NCI-H187 (cell line): ENCODE measurements around the gene CRYAA.

ENCODE experiments used
- DNase-seq, 2 experiments: peaks; one replicate each; lab custom pipeline; 2025; lab: John Stamatoyannopoulos, UW

Gene CRYAA

DNA sequence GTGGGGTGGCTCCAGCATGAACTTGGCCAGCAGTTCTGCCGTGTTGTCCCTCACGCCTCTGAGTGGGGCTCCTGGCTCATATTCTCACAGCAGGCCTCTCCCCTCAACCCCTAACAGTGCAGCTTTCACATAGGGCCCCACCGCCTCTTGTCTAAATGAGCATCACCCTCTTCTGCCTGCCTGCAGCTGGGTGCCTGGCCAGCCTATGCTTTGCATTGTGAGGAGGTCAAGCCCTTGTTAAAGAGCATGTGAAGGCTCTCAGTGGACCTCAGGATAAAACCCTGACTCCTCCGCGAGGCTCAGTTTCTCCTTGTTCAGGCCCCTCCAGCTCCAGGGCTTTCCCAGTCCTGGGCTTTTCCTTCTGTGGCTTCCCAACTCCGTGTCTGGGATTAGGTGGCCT lies 34.8 kb downstream of the CRYAA start:
- DNase-seq = no peak

DNA sequence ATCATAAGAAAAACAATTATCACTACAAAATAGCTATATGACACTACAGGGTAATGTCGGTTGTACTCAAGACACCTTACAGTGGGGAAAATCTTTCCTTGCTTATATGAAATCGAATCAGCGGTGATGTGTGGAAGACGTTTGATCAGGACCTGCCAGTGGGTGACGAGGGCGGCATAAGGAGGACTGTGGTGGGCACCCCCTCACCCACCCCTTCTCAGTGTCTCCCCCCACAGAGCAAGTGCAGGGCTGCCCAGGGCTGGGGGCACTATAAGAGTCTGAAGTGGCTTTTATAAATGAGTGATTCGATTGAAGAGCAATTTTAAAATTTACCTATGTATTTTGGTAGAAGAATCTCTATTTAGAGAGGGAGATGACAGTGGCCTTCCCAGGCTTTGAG lies 35.8 kb downstream of the CRYAA start:
- no peak for DNase-seq

DNA sequence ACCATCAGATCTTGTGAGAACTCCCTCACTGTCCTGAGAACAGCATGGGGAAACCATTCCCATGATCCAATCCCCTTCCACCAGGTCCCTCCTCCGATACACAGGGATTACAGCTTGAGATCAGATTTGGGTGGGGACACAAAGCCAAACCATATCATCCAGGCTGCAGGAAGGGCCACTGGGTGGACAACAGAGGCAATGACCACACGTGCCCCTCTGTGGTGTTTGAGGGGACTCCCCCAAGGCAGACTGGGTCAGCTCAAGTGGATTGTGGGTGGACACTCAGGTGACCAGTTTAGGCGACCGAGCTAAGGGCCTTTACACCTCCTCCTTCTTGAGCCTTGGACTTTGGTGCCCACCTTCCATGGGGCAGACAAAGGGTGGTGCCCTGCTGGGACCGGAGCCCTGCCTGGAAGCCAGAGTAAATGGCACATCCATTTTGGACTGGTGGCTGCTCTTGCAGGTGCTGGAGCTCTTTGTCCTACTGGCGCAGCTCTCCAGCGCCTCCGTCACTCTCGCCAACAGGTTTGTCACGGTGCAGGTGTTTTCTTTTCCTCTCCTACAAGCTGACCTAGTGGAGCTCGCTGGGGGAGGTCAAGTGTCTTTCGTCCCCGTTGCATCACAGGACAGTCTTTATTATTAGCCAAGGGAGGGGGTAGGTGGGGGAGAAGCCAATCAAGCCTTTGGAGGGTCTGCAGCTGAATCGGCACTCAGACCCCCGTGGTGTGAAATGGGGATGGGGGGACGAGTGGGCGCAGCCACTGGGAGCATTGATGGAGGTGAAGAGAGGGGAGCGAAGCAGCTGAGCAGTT lies 37.6 kb downstream of the CRYAA start:
- no peak for DNase-seq

DNA sequence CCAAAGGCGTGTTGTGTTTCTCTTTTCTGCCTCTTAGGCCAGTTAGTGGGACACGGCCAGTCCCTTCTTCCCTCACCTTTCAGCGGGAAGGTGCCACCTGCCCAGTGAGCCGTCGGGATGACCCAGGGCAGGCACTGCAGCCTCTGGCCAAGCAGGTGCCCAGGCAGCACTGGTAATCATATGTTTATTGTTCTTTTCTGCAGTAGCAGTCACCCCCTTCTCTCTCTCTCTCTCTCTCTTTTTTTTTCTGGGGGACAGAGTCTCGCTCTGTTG lies 38.2 kb downstream of the CRYAA start:
- no peak for DNase-seq

DNA sequence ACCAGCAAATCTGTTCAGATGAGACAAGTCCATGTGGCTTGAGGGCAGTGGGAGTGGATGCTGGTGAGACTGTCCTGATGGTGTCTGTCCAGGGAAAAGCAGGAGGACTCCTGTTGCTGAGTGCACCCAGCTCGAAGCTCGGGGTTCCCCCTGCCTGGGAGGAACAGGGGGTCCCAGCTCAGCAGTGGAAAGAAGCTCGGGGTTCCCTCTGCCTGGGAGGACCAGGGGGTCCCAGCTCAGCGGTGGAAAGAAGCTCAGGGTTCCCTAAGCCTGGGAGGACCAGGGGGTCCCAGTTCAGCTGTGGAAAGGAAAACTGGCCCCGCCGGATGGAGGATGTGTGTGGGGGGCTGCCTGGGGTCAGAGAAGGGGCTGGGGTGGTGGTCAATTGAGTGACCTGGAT lies 39.1 kb downstream of the CRYAA start:
- DNase-seq = no peak

DNA sequence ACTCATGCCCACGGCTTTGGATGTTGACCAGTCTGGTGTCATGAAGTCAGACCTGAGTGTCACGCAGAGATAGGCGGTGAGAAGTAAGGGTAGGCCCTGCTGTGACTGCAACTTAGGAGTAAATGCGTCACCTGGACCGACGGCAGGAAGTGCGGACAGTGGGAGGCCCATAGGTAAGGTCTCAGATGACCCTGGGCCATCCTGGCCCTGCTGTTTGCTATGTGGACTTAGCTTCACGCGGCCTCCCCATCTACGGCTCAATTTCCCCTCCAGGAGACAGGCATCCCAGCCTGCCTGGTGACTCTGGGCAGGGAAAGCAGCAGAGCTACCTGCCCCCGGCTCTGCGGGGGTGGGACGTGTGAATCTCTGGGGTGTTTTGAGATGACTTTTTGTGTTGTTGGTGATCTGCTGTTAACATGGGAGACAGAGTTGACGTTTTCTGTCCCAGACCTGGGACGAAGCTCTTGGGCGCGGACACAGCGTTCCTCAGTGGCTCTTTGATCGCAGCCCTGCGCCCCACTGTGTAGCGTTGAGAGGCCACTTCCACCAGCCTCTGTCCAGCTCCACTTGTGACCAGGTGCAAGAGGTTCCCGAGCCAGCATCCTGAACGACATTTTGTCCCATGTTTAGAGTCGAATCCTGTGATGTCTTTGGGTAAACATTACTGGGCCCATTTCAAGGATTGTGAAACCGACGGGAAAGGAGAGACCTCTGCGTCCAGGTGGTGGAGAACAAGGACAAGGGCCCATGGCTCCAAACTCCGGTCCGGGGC lies 39.9 kb downstream of the CRYAA start:
- no peak for DNase-seq

DNA sequence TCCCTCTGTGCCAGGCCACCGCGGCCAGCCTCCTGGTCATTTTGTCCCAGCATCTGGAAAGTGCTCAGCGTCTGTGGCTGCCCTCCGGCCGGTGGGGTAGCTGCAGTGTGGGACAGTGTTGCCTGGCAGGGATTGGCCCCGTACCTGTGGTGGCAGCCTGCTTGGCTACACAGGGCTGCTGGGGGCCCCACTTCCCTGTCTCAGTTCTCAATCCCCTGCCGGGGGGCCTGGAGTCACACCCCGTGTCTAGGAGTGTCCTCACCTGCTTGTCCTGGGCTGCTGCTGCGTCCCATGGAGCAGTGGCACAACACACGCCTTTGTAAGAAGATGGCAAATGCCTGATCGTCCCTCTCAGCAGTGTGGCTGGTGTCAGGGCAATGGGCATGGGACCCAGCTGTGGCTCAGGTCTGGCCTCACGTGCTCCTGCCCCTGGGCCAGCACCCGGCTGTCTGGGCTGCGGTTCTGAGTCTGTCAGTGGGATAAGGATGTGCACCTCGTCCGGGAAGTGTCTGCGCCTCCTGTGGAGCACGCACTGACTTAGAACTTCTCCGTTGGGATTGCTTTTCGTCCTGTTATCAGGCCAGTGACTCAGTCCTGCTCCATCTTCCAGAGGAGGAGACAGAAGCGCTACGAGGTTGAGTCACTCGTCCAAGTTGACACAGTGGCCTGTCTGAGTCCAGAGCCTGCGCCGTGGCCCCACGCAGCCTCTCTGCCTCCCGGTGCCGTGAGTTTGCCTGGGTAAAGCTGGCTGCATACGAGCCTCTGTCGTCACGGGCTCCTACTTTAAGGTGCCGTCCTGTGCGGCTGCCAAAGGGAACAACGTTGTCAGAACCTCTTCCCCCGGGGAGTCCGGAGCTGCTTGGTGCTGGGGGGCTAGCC lies 41.0 kb downstream of the CRYAA start:
- no peak for DNase-seq

DNA sequence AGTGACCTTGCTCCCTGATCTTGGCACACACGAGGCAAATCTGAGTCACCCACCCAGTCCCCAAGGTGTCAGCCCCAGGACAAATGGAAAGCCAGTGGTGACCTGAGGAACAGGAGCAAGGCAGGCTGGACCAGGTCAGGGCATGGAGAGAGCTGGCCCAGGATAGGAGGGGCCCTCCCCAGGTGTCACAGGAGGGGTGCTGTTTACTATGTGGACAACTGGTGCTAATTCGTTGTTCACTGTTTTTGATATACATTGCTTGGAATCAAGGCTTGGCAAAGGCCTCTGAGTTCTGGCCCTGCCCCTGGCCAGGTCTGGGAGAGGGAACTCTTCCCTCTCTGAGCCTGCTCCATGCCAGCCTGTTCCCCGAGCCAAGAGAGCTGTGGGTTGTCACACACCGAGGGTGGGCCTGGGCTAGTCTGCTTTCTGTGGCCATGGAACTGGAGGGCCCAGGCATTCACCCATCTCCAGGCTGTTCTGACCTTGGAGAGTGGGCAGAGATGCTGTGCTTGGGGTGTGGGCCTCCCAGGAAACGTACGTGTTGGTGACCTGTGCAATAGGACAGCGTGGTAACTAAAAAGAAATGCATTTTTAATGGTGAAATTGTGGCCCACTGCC lies 41.8 kb downstream of the CRYAA start:
- DNase-seq = no peak

DNA sequence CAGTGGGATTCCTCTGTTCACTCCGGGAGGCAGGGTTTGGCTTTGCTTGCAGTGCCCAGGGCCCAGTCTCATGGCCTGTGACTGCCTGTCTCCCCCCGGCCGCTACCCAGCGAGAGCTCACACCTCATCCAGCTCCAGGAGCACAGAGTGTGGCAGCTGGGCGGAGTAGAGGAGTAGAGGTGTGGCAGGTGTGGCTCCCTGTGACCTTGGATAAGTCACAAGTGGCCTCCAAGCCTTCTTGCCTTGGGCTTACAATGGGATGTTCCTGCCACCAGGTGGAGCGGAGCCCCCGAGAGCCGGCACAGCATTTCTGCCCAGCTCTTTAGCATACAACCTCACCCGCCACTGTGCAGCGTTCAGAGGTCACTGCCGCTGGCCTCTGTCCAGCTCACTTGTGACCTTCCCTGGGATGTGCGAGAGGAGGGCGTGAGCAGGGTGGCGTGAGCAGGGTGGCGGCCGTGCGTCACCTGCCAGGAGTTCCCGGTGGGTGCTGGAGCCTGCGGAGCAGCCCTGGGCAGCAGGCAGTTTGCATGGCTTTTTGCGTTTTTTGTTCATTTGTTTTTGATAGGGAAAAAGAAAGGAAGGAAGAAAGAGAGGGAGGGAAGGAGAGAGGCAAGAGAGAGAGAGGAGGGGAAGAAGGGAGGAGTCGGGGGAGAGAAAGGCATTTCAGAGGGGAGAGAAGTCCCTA lies 42.4 kb downstream of the CRYAA start:
- no peak for DNase-seq

DNA sequence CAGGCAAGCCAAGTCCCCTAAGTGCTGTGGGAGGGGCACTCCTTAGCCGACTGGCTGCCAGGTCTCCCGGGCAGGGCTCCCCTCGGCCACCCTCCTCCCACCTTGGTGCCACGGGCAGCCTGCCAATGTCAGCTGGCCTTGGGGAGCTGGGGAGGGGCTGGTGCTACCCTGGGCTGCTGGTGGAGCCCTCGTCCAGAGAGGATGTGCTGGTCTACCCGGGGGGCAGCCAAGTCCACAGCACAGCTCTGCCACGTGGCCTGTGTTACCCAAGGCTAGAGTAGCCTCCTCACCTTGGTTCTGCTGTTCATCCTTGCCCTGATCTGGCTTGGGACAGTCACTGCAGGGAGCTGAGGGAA lies 42.9 kb downstream of the CRYAA start:
- DNase-seq = no peak
